Measurements from ENCODE around the gene COQ6.
"Not testable (repeated sequence)": the region's sequence is repeated elsewhere in the genome, so short reads cannot be mapped to it uniquely, and the experiment has no call there.

Gene COQ6

DNA sequence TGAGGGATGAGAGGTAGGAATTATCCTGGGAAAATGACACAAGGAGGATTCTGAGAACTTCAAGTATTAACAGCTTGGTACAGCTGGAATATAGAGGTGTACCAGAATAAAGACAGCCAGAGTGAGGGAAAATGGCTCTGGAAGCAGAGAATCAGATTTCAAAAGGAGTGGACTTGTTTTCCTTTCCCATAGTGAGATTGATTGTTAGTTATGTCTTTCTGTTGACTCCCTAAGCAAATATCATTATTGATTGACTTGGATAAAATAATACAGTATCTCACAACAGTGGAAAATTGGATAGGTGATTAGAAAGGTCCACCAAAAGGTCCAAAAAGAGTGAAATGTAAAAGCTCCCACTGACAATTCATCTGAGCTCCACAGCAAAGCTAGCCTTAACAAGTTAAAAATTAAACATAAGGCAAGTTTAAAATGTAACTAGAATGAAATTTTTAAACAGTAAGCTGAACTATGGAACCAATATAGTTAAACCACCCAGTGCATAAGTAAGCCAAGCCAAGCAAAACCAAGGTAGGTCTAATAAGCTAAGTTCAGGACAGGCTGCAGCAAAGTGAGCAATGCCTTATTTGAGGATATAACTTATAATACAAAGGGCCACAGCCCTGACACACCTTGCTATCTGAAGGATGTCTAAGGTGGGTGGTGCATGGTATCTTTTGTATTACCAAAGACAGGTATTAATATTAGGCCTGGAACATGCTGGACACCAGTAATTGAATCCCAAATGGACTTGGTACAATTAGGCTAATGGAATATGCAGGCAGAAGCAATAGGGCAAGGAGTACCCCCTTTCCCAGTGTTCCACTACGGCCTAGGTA is 47.2 kb downstream of the COQ6 start:
- no peak for DNase-seq (ENCODE audit: low read depth)
- TF ChIP-seq CTCF (conservative IDR thresholded peaks at IDR 0.05; ENCODE audit: low read depth, low read length): no peak
- H3K4me3 ChIP-seq (ENCODE audit: low read length): no peak overlapping the region

- DNase-seq (ENCODE audit: low read depth): no peak
- no peak overlapping the region for H3K4me3 ChIP-seq (ENCODE audit: low read length)
- no peak for TF ChIP-seq CTCF (conservative IDR thresholded peaks at IDR 0.05; ENCODE audit: low read depth, low read length)
Observed at GRCh38 chr14:73997944-73998447, 47.9 kb downstream of the COQ6 start.

- no peak for TF ChIP-seq CTCF (conservative IDR thresholded peaks at IDR 0.05; ENCODE audit: low read depth, low read length)
- no peak overlapping the region for H3K4me3 ChIP-seq (ENCODE audit: low read length)
- no peak for DNase-seq (ENCODE audit: low read depth)
Observed at GRCh38 chr14:73998726-73999125, 48.6 kb downstream of the COQ6 start.

- not testable (repeated sequence) for DNase-seq (ENCODE audit: low read depth); H3K4me3 ChIP-seq (ENCODE audit: low read length)
Observed at GRCh38 chr14:74005664-74006063, 55.6 kb downstream of the COQ6 start.

GRCh38 chr14:74008843-74009499 is 58.9 kb downstream of the COQ6 start:
- no peak for DNase-seq (ENCODE audit: low read depth)
- TF ChIP-seq CTCF (conservative IDR thresholded peaks at IDR 0.05; ENCODE audit: low read depth, low read length): no peak
- H3K4me3 ChIP-seq (ENCODE audit: low read length): no peak overlapping the region

Data from retinal pigment epithelial cell (primary cell).